Breast epithelium (tissue), 4 donors: Measurements from ENCODE around the gene CES4A. TPM values are rescaled to one million over a fixed set of nuclear protein-coding genes. Genes with fewer than 3 reads are reported as not detected.
A peak's percentile ranks its signal among the peaks of the same experiment; 100 is the strongest.

Experiments used
- DNase-seq, 2 donors: peaks; one replicate each; pipeline ENCODE4 v3.0.0-alpha.2; 2019; ENCODE audit warnings: low spot score in 2 of 2
- H3K27ac ChIP-seq, 2 donors: fragments of 200-600 bp; sonication (generic) in 1 of 2; one replicate each; pipeline ENCODE4 v1.5.1; 2016 to 2019; ENCODE audit warnings: mild to moderate bottlenecking in 1 of 2
- H3K27me3 ChIP-seq, 2 donors: fragments of 200-600 bp; sonication (generic) in 1 of 2; one replicate each; pipeline versions ENCODE4 v1.5.1 to v1.6.0; 2017 to 2019; ENCODE audit warnings: control low read depth in 1 of 2, mild to moderate bottlenecking in 1 of 2
- H3K36me3 ChIP-seq: fragments of 200-600 bp; one replicate; pipeline ENCODE4 v1.5.1; 2019
- H3K4me1 ChIP-seq, 2 donors: fragments of 200-600 bp; sonication (generic); one replicate each; pipeline ENCODE4 v1.5.1; 2016 to 2019; ENCODE audit warnings: control low read depth in 1 of 2
- H3K4me3 ChIP-seq, 3 donors: fragments of 200-600 bp; sonication (generic); 1 replicate in 2 of 3; 2 replicates in 1 of 3; pipeline ENCODE4 v1.5.1; 2016 to 2019; ENCODE audit warnings: mild to moderate bottlenecking in 3 of 3, moderate library complexity in 2 of 3
- H3K9me3 ChIP-seq, 2 donors: fragments of 200-600 bp; sonication (generic) in 1 of 2; one replicate each; pipeline ENCODE4 v1.5.1; 2016 to 2019; ENCODE audit warnings: control low read depth in 1 of 2
- CTCF ChIP-seq, 3 donors: fragments of 450-650 bp; IDR thresholded peaks; one replicate each; pipeline ENCODE4 v1.5.1; 2016 to 2017; ENCODE audit warnings: antibody characterized with exemption in 3 of 3, mild to moderate bottlenecking in 3 of 3, moderate library complexity in 3 of 3
- POLR2A ChIP-seq: fragments of 450-650 bp; IDR thresholded peaks from one replicate; pipeline ENCODE4 v1.6.1; 2016; ENCODE audit warnings: antibody characterized with exemption, mild to moderate bottlenecking, moderate library complexity
- POLR2AphosphoS5 ChIP-seq, 3 donors: sonication (generic); formaldehyde crosslinking; IDR thresholded peaks; one replicate each; pipeline ENCODE4 v1.6.1; 2017; ENCODE audit warnings: antibody characterized with exemption in 3 of 3
- intact Hi-C: fragments of 100-400 bp; cut with DNase I; formaldehyde crosslinking; loops from one replicate; pipeline ENCODE4 v1.15.1; 2023; ENCODE audit warnings: low total_unique reads
- total RNA-seq, 3 donors: library from RNA; depleted of rRNA; stranded (reverse); fragments of >200 nt; gene quantifications; one replicate each; pipeline ENCODE4 v1.1.0, GENCODE V29; 2016

The CES4A gene
- total RNA-seq, 3 donors from 2014 or later, result 9.0 to 19.6 (median 11.1) TPM

DNA sequence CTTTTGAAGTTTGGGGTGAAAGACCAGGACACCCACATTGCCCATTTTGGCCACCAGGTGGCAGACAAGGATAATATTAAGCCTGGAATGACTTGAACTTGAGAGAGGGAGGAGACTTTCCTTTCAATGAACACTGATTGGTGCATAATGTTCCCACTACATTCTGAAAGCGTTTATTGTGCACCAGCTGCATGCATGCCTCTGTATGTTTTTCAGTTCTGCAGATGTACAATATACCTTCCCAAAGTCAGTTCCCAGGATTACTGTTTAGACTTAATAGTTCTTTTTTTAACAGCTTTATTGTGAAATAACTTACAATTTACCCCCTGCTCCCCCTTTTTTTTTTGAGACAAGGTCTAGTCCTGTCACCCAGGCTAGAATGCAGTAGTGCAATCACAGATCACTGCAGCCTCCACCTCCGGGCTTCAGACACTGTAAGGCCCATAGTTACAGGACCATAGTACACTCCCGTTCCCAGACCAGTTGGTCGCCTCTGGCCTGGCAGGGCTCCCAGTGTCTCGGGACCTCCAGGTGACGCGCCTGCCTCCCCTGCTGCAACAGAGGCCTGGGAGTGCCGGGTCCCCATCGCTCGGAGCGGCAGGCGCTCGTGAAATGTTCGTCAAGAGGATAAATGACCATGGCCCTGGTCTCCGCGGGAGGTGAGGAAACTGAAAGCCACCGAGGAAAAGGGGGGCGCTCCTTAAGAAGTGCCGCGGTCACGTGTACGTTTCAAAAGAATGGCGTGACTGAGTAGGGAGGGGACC is 40.9 kb upstream of the CES4A start:
- TF ChIP-seq CTCF (IDR thresholded peaks at IDR 0.05), result peak; percentile 84 to 90 (median 86)
- TF ChIP-seq POLR2A, result no peak
- peak; percentile 72 to 77 for DNase-seq
- no peak overlapping the region for H3K27ac ChIP-seq

GRCh38 chr16:66948134-66948836 is 40.1 kb upstream of the CES4A start:
- intact Hi-C loops, result no loop called here
- TF ChIP-seq POLR2AphosphoS5 (IDR thresholded peaks at IDR 0.05), result no peak
- Histone ChIP-seq H3K4me1 (no peaks in the 10 kb centered on the region), H3K27ac (no peak overlapping the region), H3K4me3 (peak overlapping the region; percentile 44 to 76 (median 58)), H3K27me3 (peaks cover 0 to 8% of the 10 kb centered on the region in 2 donors), H3K9me3 (no peaks in the 10 kb centered on the region), H3K36me3 (no peaks in the 10 kb centered on the region)
- no peak for DNase-seq

More for the DNA sequence above, 40.9 kb upstream of the CES4A start:
- peak overlapping the region; percentile 44 to 76 (median 58) for H3K4me3 ChIP-seq
- no peaks in the 10 kb centered on the region for H3K36me3 ChIP-seq
- intact Hi-C loops, result no loop called here
- peaks cover 0 to 8% of the 10 kb centered on the region in 2 donors for H3K27me3 ChIP-seq
- H3K9me3 ChIP-seq, result no peaks in the 10 kb centered on the region
- no peaks in the 10 kb centered on the region for H3K4me1 ChIP-seq

DNA sequence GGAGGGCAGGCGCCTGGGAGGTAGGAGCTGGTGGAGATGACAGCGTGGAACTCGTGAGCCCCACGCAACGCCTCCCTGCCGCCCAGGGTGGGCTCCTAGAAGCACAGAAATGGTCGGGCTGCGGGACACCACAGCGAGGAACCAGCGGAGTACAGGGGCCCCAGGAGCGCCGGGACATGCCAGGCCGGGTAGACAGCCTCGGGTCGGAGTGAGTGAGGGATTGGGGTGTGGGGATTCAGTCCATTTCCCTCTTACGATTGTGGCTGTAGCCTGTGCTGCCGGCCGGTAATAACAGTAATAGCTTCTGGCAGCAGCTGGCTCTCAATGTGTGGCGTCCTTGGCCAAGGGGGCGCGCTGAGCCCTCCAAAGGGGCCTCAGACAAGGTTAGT is 39.6 kb upstream of the CES4A start:
- H3K36me3 ChIP-seq, result no peaks in the 10 kb centered on the region
- no peaks in the 10 kb centered on the region for H3K4me1 ChIP-seq
- DNase-seq, result no peak
- TF ChIP-seq POLR2AphosphoS5 (IDR thresholded peaks at IDR 0.05) (no peak), POLR2A (no peak), CTCF (IDR thresholded peaks at IDR 0.05) (no peak)
- peak overlapping the region; percentile 44 to 76 (median 58) for H3K4me3 ChIP-seq
- H3K27ac ChIP-seq, result no peak overlapping the region
- H3K9me3 ChIP-seq, result no peaks in the 10 kb centered on the region
- H3K27me3 ChIP-seq, result peaks cover 0 to 8% of the 10 kb centered on the region in 2 donors
- intact Hi-C loops, result no loop called here

- no peak for DNase-seq
- no peaks in the 10 kb centered on the region for H3K4me1 ChIP-seq
- H3K27ac ChIP-seq, result no peak overlapping the region
- H3K36me3 ChIP-seq, result no peaks in the 10 kb centered on the region
- TF ChIP-seq CTCF (IDR thresholded peaks at IDR 0.05) (no peak), POLR2AphosphoS5 (IDR thresholded peaks at IDR 0.05) (no peak), POLR2A (no peak)
- peaks cover 0 to 8% of the 10 kb centered on the region in 2 donors for H3K27me3 ChIP-seq
- H3K9me3 ChIP-seq, result no peaks in the 10 kb centered on the region
- H3K4me3 ChIP-seq, result no peak overlapping the region
- intact Hi-C loops, result no loop called here
Measured at GRCh38 chr16:66949472-66949871, 38.9 kb upstream of the CES4A start.

DNA sequence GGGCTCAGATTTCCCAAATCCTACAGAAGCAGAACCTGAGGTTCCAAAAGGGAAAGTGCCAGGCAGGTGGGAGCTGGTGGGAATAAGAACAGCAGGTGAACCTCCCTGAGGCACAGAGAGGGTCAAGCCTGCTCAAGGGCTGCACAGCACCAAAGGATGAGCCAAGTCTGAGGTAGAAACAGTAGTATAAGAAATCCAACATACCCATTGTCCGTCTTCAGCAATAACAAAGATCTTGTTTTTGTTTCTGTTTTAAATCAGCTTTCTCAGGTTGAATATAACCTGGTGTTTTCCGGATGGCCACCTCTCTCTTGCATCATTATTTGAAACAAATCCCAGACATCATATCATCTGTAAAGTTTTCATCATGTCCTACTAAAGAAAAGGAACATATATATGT is 38.0 kb upstream of the CES4A start:
- no peaks in the 10 kb centered on the region for H3K36me3 ChIP-seq
- no peak overlapping the region for H3K27ac ChIP-seq
- no peaks in the 10 kb centered on the region for H3K9me3 ChIP-seq
- H3K4me3 ChIP-seq, result no peak overlapping the region
- DNase-seq, result no peak
- peaks cover 0 to 8% of the 10 kb centered on the region in 2 donors for H3K27me3 ChIP-seq
- intact Hi-C loops, result no loop called here
- TF ChIP-seq POLR2AphosphoS5 (IDR thresholded peaks at IDR 0.05), result no peak
- no peak for TF ChIP-seq POLR2A
- no peak for TF ChIP-seq CTCF (IDR thresholded peaks at IDR 0.05)
- H3K4me1 ChIP-seq, result no peaks in the 10 kb centered on the region
